K562 (cell line): ENCODE measurements around the gene SAMD13. TPM values are rescaled to one million over a fixed set of nuclear protein-coding genes. Genes with fewer than 3 reads are reported as not detected.

Experiments
- ATAC-seq: fragments of 200-7000 bp; cut with Tn5 transposase; 3 replicates; pipeline ENCODE4 v1.9.1; 2020; ENCODE audit warnings: moderate library complexity
- BruUV-seq: library from RNA; stranded (reverse); fragments of 400-500 nt; replicated peaks from 2 replicates; lab custom pipeline; 2021; lab: Mats Ljungman, UMichigan
- CTCF ChIA-PET: fragments of 300-600 bp; formaldehyde crosslinking; extraction: SDS; loops from one replicate; lab custom pipeline; 2021; ENCODE audit warnings: low intra/inter-chr PET ratio; lab: Yijun Ruan, JAX
- POLR2A ChIA-PET: fragments of 300-600, 350-650 bp; sonication (Branson Sonifier 250); formaldehyde crosslinking; extraction: SDS; loops from one replicate; lab custom pipeline; 2021; ENCODE audit warnings: antibody characterized with exemption, inconsistent platforms; lab: Yijun Ruan, JAX
- DNase-seq, 4 experiments: peaks; one replicate each; pipeline versions ENCODE4 v3.0.0 to v3.0.0-alpha.2; 2011 to 2018; ENCODE audit warnings: low spot score in 3 of 4, mixed read lengths in 3 of 4; ENCODE audit errors: extremely low read depth in 1 of 4
- FAIRE-seq: peaks from 2 replicates; lab custom pipeline; 2011; peaks lifted over from hg19 to GRCh38; lab: Jason Lieb, UNC
- H2AFZ ChIP-seq: 2 replicates; pipeline ENCODE4 v1.6.0; 2011; ENCODE audit warnings: low read depth, low read length, control low read depth, inconsistent platforms
- H3K27ac ChIP-seq: fragments of 200-600 bp; 3 replicates; pipeline ENCODE4 v1.8.0; 2011; ENCODE audit warnings: low read depth, mild to moderate bottlenecking, control low read depth, inconsistent platforms, low read length, moderate library complexity, mixed read lengths; ENCODE audit errors: extremely low read depth
- H3K27me3 ChIP-seq, 2 experiments: fragments of 300-600 bp in 1 of 2; 2 replicates in 1 of 2; 3 replicates in 1 of 2; pipeline versions ENCODE4 v1.6.0 to v1.8.0; 2011; ENCODE audit warnings: inconsistent platforms in 2 of 2, low read length in 2 of 2, mild to moderate bottlenecking in 1 of 2, mixed read lengths in 1 of 2, moderate library complexity in 1 of 2; ENCODE audit not compliant: control insufficient read depth in 2 of 2, insufficient read depth in 2 of 2
- H3K36me3 ChIP-seq: fragments of 300-600 bp; 3 replicates; pipeline ENCODE4 v1.8.0; 2011; ENCODE audit warnings: mild to moderate bottlenecking, low read length, inconsistent platforms; ENCODE audit not compliant: control insufficient read depth, insufficient read depth
- H3K4me1 ChIP-seq, 2 experiments: fragments of 200-600 bp in 1 of 2; replicated peaks in 1 of 2; 2 replicates in 1 of 2; 3 replicates in 1 of 2; pipeline versions ENCODE4 v1.5.1 to v1.8.0; 2011; ENCODE audit warnings: inconsistent platforms in 2 of 2, low read length in 2 of 2, mild to moderate bottlenecking in 1 of 2, mixed read lengths in 1 of 2, moderate library complexity in 1 of 2; ENCODE audit not compliant: control insufficient read depth in 2 of 2, insufficient read depth in 2 of 2
- H3K4me2 ChIP-seq: 2 replicates; pipeline ENCODE4 v1.6.1; 2011; ENCODE audit warnings: low read length, control low read depth, inconsistent platforms, mixed read lengths; ENCODE audit not compliant: insufficient read depth
- H3K4me3 ChIP-seq: fragments of 200-600 bp; sonication (generic), shearing (Covaris generic); 2 replicates; pipeline ENCODE4 v1.5.1; 2016; ENCODE audit warnings: control low read depth, inconsistent platforms
- H3K79me2 ChIP-seq: fragments of 200-600 bp; 3 replicates; pipeline ENCODE4 v1.8.0; 2011; ENCODE audit warnings: low read length, inconsistent platforms; ENCODE audit not compliant: control insufficient read depth, insufficient read depth
- H3K9ac ChIP-seq, 2 experiments: 2 replicates each; pipeline versions ENCODE4 v1.6.0 to v1.6.1; 2011; ENCODE audit warnings: low read depth in 2 of 2, low read length in 2 of 2, control low read depth in 1 of 2, inconsistent platforms in 1 of 2, mild to moderate bottlenecking in 1 of 2, mixed read lengths in 1 of 2; ENCODE audit not compliant: insufficient read depth in 1 of 2
- H3K9me1 ChIP-seq: one replicate; pipeline ENCODE4 v1.6.0; 2011; ENCODE audit warnings: inconsistent platforms, mild to moderate bottlenecking, low read length, moderate library complexity; ENCODE audit not compliant: control insufficient read depth, insufficient read depth
- H3K9me3 ChIP-seq: replicated peaks from 2 replicates; pipeline ENCODE4 v1.5.1; 2011; ENCODE audit warnings: low read depth, low read length, inconsistent platforms; ENCODE audit not compliant: control insufficient read depth, insufficient read depth
- H4K20me1 ChIP-seq: replicated peaks from 2 replicates; pipeline ENCODE4 v1.6.1; 2011; ENCODE audit warnings: low read length, inconsistent platforms, mixed read lengths; ENCODE audit not compliant: control insufficient read depth, insufficient read depth
- ARID1B ChIP-seq: fragments of 450-650 bp; IDR thresholded peaks from 2 replicates; pipeline ENCODE4 v1.6.1; 2016; ENCODE audit warnings: antibody characterized with exemption, mild to moderate bottlenecking, inconsistent platforms
- ASH1L ChIP-seq: fragments of 450-650 bp; IDR thresholded peaks from 2 replicates; pipeline ENCODE4 v1.6.1; 2018; ENCODE audit warnings: borderline replicate concordance, mild to moderate bottlenecking, low read depth; ENCODE audit not compliant: partially characterized antibody
- EP300 ChIP-seq: IDR thresholded peaks from 2 replicates; pipeline ENCODE4 v1.6.1; 2012; ENCODE audit warnings: low read length, improper control_type of control experiment
- MED1 ChIP-seq: sonication (generic); formaldehyde crosslinking; IDR thresholded peaks from 2 replicates; pipeline ENCODE4 v1.8.1; 2023; ENCODE audit warnings: missing genetic modification reagents, borderline replicate concordance
- MEIS2 ChIP-seq: fragments of 450-650 bp; IDR thresholded peaks from 2 replicates; pipeline ENCODE4 v1.6.1; 2014; ENCODE audit warnings: mild to moderate bottlenecking; ENCODE audit not compliant: partially characterized antibody
- NR2C1 ChIP-seq, 2 experiments: fragments of 450-650 bp; IDR thresholded peaks; 2 replicates each; pipeline ENCODE4 v1.6.1; 2017; ENCODE audit warnings: mild to moderate bottlenecking in 2 of 2, antibody characterized with exemption in 1 of 2, inconsistent platforms in 1 of 2, missing compliant biosample characterization in 1 of 2, missing genetic modification characterization in 1 of 2
- PML ChIP-seq: IDR thresholded peaks from 2 replicates; pipeline ENCODE4 v1.6.1; 2012; ENCODE audit warnings: low read length, inconsistent platforms
- RBM34 ChIP-seq: fragments of 200-400 bp; formaldehyde crosslinking; IDR thresholded peaks from 2 replicates; pipeline ENCODE4 v1.6.1; 2018; ENCODE audit warnings: low read length, borderline replicate concordance; ENCODE audit not compliant: insufficient read depth
- SETDB1 ChIP-seq: IDR thresholded peaks from one replicate; pipeline ENCODE4 v1.6.1; 2012; ENCODE audit warnings: low read length, control low read depth, inconsistent platforms
- ZNF586 ChIP-seq: fragments of 450-650 bp; formaldehyde crosslinking; conservative IDR thresholded peaks from 2 replicates; pipeline ENCODE4 v1.4.0; 2020; ENCODE audit warnings: mild to moderate bottlenecking, moderate library complexity
- WGBS: fragments of 100-300 bp; shearing (Covaris generic); methylation state at CpG from one replicate; pipeline ENCODE4 v1.1.6; 2016; ENCODE audit warnings: low coverage, mixed read lengths; ENCODE audit not compliant: insufficient coverage; ENCODE audit errors: missing lambda C conversion rate; 5-methylcytosine and 5-hydroxymethylcytosine counted together
- in situ Hi-C: fragments of 300-500 bp; cut with MboI; formaldehyde crosslinking; loops from 4 replicates; pipeline ENCODE4 v1.15.0; 2018; ENCODE audit warnings: inconsistent platforms, mixed read lengths
- intact Hi-C: fragments of 100-400 bp; cut with micrococcal nuclease; formaldehyde crosslinking; loops from 2 replicates; pipeline ENCODE4 v1.14.2; 2022
- polyA plus RNA-seq, 8 experiments: library from polyadenylated mRNA; depleted of rRNA in 4 of 8; stranded (reverse) in 5 of 8; unstranded in 3 of 8; fragments of >200 nt; fragmentation: Nextera tagmentation in 2 of 8; fragmentation: Illumina TruSeq in 1 of 8; extraction: Ambion mirVana in 2 of 8; extraction: Trizol in 1 of 8; gene quantifications; 2 replicates each; pipeline versions ENCODE4 v1.2.1 to v1.2.3, GENCODE V29; 2011 to 2014; ENCODE audit warnings: inconsistent platforms in 1 of 8, missing spikeins in 1 of 8
- total RNA-seq, 7 experiments: library from RNA; depleted of rRNA in 6 of 7; stranded (reverse); fragments of >200 nt in 6 of 7; fragmentation: Illumina TruSeq in 2 of 7; extraction: Trizol in 2 of 7; gene quantifications; 2 replicates each; pipeline versions ENCODE4 v1.2.1 to v1.2.3, GENCODE V29; 2011 to 2021; ENCODE audit warnings: low replicate concordance in 1 of 7
- TF ChIP-seq, protein P1 (sequence below), 2 experiments: fragments of 450-650 bp in 1 of 2; sonication (generic) in 1 of 2; formaldehyde crosslinking in 1 of 2; IDR thresholded peaks in 1 of 2; conservative IDR thresholded peaks in 1 of 2; 2 replicates each; pipeline versions ENCODE4 v1.6.1 to v1.8.1; 2016 to 2023; ENCODE audit warnings: mild to moderate bottlenecking in 2 of 2, moderate library complexity in 2 of 2, inconsistent platforms in 1 of 2, missing genetic modification reagents in 1 of 2
- TF ChIP-seq, protein P2 (sequence below): fragments of 250-450 bp; sonication (Bioruptor Pico); IDR thresholded peaks from 2 replicates; pipeline ENCODE4 v1.8.0; 2021; ENCODE audit warnings: mild to moderate bottlenecking, moderate library complexity
- TF ChIP-seq, protein P3 (sequence below), 3 experiments: fragments of 200-800 bp in 1 of 3; fragments of 250-450 bp in 1 of 3; fragments of 450-650 bp in 1 of 3; sonication (Bioruptor Pico) in 1 of 3; sonication (Bioruptor generic) in 1 of 3; formaldehyde crosslinking in 1 of 3; IDR thresholded peaks; 2 replicates each; pipeline versions ENCODE4 v1.6.1 to v1.8.0; 2016 to 2022; ENCODE audit warnings: mild to moderate bottlenecking in 2 of 3, missing genetic modification characterization in 2 of 3, missing compliant biosample characterization in 1 of 3, moderate library complexity in 1 of 3

Gene SAMD13
- total and polyA plus RNA-seq, 9 of the 15 experiments (the other 6 are each of a cell fraction or from before 2014, with no cell fraction given): 0.78 to 2.7 (median 1.00) TPM

DNA sequence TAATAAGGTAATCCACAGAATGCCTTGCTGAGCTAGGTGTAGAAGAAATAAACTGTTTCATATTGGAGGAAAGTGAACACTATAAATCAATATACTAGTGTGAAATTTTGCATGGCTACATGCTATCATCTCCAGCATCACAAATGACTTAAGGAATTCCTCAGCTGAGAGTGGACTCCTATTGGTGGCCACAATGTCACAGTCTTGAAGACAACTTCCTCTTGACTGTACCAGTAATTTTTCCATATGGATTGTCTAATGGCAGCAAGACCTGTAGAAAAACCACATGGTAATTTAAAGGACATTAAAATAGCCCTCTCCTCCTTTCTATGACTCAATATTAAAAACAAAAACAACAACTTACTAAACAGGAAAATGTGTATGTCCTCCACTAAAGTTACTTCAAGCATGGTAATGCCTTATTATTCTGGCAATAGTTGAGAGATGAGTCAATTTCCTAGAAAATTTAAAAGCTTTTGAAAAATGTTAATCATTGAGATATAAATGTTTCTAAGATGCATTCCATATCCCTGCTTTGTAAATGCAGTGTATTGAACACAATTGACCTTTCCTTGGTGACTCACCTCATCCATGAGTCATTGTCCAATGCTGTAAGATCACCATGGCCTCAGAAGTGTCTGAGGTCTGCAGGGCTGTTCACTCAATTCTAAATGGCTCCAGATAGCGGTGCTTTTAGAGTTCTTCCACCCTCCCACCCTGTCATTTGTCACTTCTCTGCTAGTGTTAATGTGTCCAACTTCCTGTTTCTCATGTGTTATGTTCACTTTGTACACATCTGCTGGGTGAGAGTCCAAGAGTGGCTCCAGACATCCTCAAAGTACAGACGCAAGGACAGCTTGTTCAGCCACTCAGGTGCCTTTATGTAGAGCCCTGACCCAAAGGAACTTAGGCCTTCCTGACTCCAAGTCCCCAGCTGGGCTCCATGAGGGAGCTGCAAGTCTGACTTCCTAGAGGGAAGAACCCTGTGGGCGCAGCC is 64.0 kb downstream of the SAMD13 start:
- Histone ChIP-seq H2AFZ (peak overlapping the region; percentile 71), H3K27me3 (no peaks in the 10 kb centered on the region; a peak in 1 of 5 replicates), H3K27ac (peak overlapping the region; percentile 55; the same call in 2 of the 3 replicates), H3K4me1 (peaks cover 0 to 14% of the 10 kb centered on the region in 2 experiments; a peak in 2 of 5 replicates), H3K9ac (no peak overlapping the region), H3K4me3 (no peak overlapping the region), H3K9me3 (no peaks in the 10 kb centered on the region), H3K9me1 (no peaks in the 10 kb centered on the region), H3K36me3 (no peaks in the 10 kb centered on the region), H3K4me2 (peak overlapping the region; percentile 5; the same call in 1 of the 2 replicates), H3K79me2 (no peaks in the 10 kb centered on the region), H4K20me1 (no peaks in the 10 kb centered on the region)
- ChIA-PET CTCF (no interaction called here), POLR2A (interaction anchor here (0.9 kb wide), 1 partner anchor 11 kb away, joined by 3 read pairs; no protein-coding TSS in a partner anchor)
- 24% methylated on average over 3 of the region's 3 CpGs for WGBS
- intact Hi-C loops (no loop called here), in situ Hi-C loops (no loop called here)
- FAIRE-seq (peak; percentile 80), DNase-seq (peak; percentile 27 to 68 (median 32)), ATAC-seq (peak; percentile 81)
- BruUV-seq: no TSS peak
- TF ChIP-seq ASH1L (no peak), EP300 (no peak), ZNF586 (CRISPR knock-in tag) (no peak), NR2C1 (IDR thresholded peaks at IDR 0.05) (no peak), NR2C1 (tag; IDR thresholded peaks at IDR 0.05) (peak; percentile 66), PML (no peak), MED1 (CRISPR knock-in tag) (no peak), SETDB1 (no peak), ARID1B (peak; percentile 63), RBM34 (no peak), MEIS2 (peak; percentile 39)
- TF ChIP-seq, protein P1, sequence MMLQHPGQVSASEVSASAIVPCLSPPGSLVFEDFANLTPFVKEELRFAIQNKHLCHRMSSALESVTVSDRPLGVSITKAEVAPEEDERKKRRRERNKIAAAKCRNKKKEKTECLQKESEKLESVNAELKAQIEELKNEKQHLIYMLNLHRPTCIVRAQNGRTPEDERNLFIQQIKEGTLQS (IDR thresholded peaks at IDR 0.05): peak; percentile 95
- TF ChIP-seq, protein P1 (CRISPR knock-in tag; conservative IDR thresholded peaks at IDR 0.05): 0 out of 2 replicates have a peak, but pooled peaks have one; percentile 43
- TF ChIP-seq, protein P2, sequence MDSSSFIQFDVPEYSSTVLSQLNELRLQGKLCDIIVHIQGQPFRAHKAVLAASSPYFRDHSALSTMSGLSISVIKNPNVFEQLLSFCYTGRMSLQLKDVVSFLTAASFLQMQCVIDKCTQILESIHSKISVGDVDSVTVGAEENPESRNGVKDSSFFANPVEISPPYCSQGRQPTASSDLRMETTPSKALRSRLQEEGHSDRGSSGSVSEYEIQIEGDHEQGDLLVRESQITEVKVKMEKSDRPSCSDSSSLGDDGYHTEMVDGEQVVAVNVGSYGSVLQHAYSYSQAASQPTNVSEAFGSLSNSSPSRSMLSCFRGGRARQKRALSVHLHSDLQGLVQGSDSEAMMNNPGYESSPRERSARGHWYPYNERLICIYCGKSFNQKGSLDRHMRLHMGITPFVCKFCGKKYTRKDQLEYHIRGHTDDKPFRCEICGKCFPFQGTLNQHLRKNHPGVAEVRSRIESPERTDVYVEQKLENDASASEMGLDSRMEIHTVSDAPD (CRISPR knock-in tag): no peak
- TF ChIP-seq, protein P3, sequence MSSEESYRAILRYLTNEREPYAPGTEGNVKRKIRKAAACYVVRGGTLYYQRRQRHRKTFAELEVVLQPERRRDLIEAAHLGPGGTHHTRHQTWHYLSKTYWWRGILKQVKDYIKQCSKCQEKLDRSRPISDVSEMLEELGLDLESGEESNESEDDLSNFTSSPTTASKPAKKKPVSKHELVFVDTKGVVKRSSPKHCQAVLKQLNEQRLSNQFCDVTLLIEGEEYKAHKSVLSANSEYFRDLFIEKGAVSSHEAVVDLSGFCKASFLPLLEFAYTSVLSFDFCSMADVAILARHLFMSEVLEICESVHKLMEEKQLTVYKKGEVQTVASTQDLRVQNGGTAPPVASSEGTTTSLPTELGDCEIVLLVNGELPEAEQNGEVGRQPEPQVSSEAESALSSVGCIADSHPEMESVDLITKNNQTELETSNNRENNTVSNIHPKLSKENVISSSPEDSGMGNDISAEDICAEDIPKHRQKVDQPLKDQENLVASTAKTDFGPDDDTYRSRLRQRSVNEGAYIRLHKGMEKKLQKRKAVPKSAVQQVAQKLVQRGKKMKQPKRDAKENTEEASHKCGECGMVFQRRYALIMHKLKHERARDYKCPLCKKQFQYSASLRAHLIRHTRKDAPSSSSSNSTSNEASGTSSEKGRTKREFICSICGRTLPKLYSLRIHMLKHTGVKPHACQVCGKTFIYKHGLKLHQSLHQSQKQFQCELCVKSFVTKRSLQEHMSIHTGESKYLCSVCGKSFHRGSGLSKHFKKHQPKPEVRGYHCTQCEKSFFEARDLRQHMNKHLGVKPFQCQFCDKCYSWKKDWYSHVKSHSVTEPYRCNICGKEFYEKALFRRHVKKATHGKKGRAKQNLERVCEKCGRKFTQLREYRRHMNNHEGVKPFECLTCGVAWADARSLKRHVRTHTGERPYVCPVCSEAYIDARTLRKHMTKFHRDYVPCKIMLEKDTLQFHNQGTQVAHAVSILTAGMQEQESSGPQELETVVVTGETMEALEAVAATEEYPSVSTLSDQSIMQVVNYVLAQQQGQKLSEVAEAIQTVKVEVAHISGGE (CRISPR knock-in tag; IDR thresholded peaks at IDR 0.05): 0 out of 6 replicates have a peak, but pooled peaks of 1 of the 3 experiments have one; percentile 24
